ENCODE measurements around the gene ATF7.

ATF7 gene

GRCh38 chr12:53506450-53506785 lies 119.8 kb downstream of the ATF7 start:
- H3K36me3 ChIP-seq (ENCODE audit: insufficient read depth, low read length), result peaks cover 50% of the 10 kb centered on the region
- no peaks in the 10 kb centered on the region for H4K20me1 ChIP-seq (ENCODE audit: insufficient read depth, low read length)
- no peak for ATAC-seq (ENCODE audit: insufficient read depth, low read depth)
- no peak overlapping the region for H3K4me3 ChIP-seq (ENCODE audit: low read depth in 1 of 2, low read length in 2 of 2)
- H3K4me2 ChIP-seq (ENCODE audit: insufficient read depth, low read length), result no peak overlapping the region
- no peak overlapping the region for H2AFZ ChIP-seq (ENCODE audit: low read depth, low read length)
- no peak for DNase-seq
- H3K9ac ChIP-seq (ENCODE audit: low read depth, low read length), result no peak overlapping the region
- peaks cover 22% of the 10 kb centered on the region for H3K79me2 ChIP-seq (ENCODE audit: insufficient read depth, low read length)
- peaks cover 30% of the 10 kb centered on the region for H3K4me1 ChIP-seq (ENCODE audit: insufficient read depth, low read length)
- TF ChIP-seq CTCF (IDR thresholded peaks at IDR 0.05; ENCODE audit: borderline replicate concordance, extremely low read depth, low read length, poor library complexity, severe bottlenecking) (no peak), EZH2 (IDR thresholded peaks at IDR 0.05; ENCODE audit: borderline replicate concordance, low read depth, low read length, severe bottlenecking) (no peak)
- no peak overlapping the region for H3K27ac ChIP-seq (ENCODE audit: low read length)
- H3K27me3 ChIP-seq (ENCODE audit: insufficient read depth, low read length, poor library complexity), result no peaks in the 10 kb centered on the region
- H3K9me3 ChIP-seq (ENCODE audit: insufficient read depth, low read length, severe bottlenecking), result no peaks in the 10 kb centered on the region

- peaks cover 30% of the 10 kb centered on the region for H3K4me1 ChIP-seq (ENCODE audit: insufficient read depth, low read length)
- H3K79me2 ChIP-seq (ENCODE audit: insufficient read depth, low read length), result peaks cover 22% of the 10 kb centered on the region
- no peaks in the 10 kb centered on the region for H3K9me3 ChIP-seq (ENCODE audit: insufficient read depth, low read length, severe bottlenecking)
- peaks cover 48% of the 10 kb centered on the region for H3K36me3 ChIP-seq (ENCODE audit: insufficient read depth, low read length)
- no peak overlapping the region for H3K9ac ChIP-seq (ENCODE audit: low read depth, low read length)
- H2AFZ ChIP-seq (ENCODE audit: low read depth, low read length), result no peak overlapping the region
- ATAC-seq (ENCODE audit: insufficient read depth, low read depth) (no peak), DNase-seq (no peak)
- H3K27ac ChIP-seq (ENCODE audit: low read length), result no peak overlapping the region
- H3K4me2 ChIP-seq (ENCODE audit: insufficient read depth, low read length), result no peak overlapping the region
- TF ChIP-seq CTCF (IDR thresholded peaks at IDR 0.05; ENCODE audit: borderline replicate concordance, extremely low read depth, low read length, poor library complexity, severe bottlenecking) (no peak), EZH2 (IDR thresholded peaks at IDR 0.05; ENCODE audit: borderline replicate concordance, low read depth, low read length, severe bottlenecking) (no peak)
- no peaks in the 10 kb centered on the region for H3K27me3 ChIP-seq (ENCODE audit: insufficient read depth, low read length, poor library complexity)
- H3K4me3 ChIP-seq (ENCODE audit: low read depth in 1 of 2, low read length in 2 of 2), result no peak overlapping the region
- no peaks in the 10 kb centered on the region for H4K20me1 ChIP-seq (ENCODE audit: insufficient read depth, low read length)
These were observed 120.4 kb downstream of the ATF7 start for GRCh38 chr12:53505555-53506449.

DNA sequence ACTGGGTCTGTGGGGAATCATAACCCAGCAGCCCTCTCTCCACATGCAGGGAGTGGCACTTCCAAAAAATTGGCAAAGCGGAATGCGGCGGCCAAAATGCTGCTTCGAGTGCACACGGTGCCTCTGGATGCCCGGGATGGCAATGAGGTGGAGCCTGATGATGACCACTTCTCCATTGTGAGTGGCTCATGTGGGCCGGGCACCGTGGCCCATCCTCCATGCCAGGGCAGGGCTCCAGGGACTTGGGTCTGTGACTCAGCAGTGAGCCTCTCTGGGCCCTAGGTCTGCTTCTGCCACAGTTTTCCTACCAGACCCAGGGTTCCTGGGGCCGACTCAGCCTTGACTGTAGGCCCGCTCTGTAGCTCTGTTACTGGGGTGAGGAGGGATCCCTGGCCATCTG lies 121.1 kb downstream of the ATF7 start:
- peaks cover 22% of the 10 kb centered on the region for H3K79me2 ChIP-seq (ENCODE audit: insufficient read depth, low read length)
- H2AFZ ChIP-seq (ENCODE audit: low read depth, low read length), result no peak overlapping the region
- no peaks in the 10 kb centered on the region for H4K20me1 ChIP-seq (ENCODE audit: insufficient read depth, low read length)
- no peak for DNase-seq
- peaks cover 44% of the 10 kb centered on the region for H3K36me3 ChIP-seq (ENCODE audit: insufficient read depth, low read length)
- no peak overlapping the region for H3K4me3 ChIP-seq (ENCODE audit: low read depth in 1 of 2, low read length in 2 of 2)
- H3K27ac ChIP-seq (ENCODE audit: low read length), result no peak overlapping the region
- no peak overlapping the region for H3K9ac ChIP-seq (ENCODE audit: low read depth, low read length)
- H3K27me3 ChIP-seq (ENCODE audit: insufficient read depth, low read length, poor library complexity), result no peaks in the 10 kb centered on the region
- no peak for TF ChIP-seq EZH2 (IDR thresholded peaks at IDR 0.05; ENCODE audit: borderline replicate concordance, low read depth, low read length, severe bottlenecking)
- TF ChIP-seq CTCF (IDR thresholded peaks at IDR 0.05; ENCODE audit: borderline replicate concordance, extremely low read depth, low read length, poor library complexity, severe bottlenecking), result no peak
- peaks cover 34% of the 10 kb centered on the region for H3K4me1 ChIP-seq (ENCODE audit: insufficient read depth, low read length)
- no peak overlapping the region for H3K4me2 ChIP-seq (ENCODE audit: insufficient read depth, low read length)
- no peaks in the 10 kb centered on the region for H3K9me3 ChIP-seq (ENCODE audit: insufficient read depth, low read length, severe bottlenecking)
- no peak for ATAC-seq (ENCODE audit: insufficient read depth, low read depth)

Data from DND-41 (cell line).